Upper lobe of right lung (tissue), 1 donor: ENCODE measurements around the gene SAMD4B. TPM values are rescaled to one million over a fixed set of nuclear protein-coding genes. Genes with fewer than 3 reads are reported as not detected.

Experiments used
- ATAC-seq: fragments of 200-7000 bp; cut with Tn5 transposase; one replicate; pipeline ENCODE4 v1.9.1; 2020; ENCODE audit warnings: mild to moderate bottlenecking, moderate library complexity
- DNase-seq: peaks from one replicate; pipeline ENCODE4 v3.0.0-alpha.2; 2020
- H3K27ac ChIP-seq: fragments of 200-600 bp; one replicate; pipeline ENCODE4 v1.8.0; 2022
- H3K27me3 ChIP-seq: fragments of 200-600 bp; one replicate; pipeline ENCODE4 v1.8.0; 2022; ENCODE audit warnings: mild to moderate bottlenecking
- H3K36me3 ChIP-seq: fragments of 200-600 bp; one replicate; pipeline ENCODE4 v1.8.0; 2022
- H3K4me1 ChIP-seq: fragments of 200-600 bp; one replicate; pipeline ENCODE4 v1.8.0; 2022
- H3K4me3 ChIP-seq: fragments of 200-600 bp; one replicate; pipeline ENCODE4 v1.8.0; 2022; ENCODE audit warnings: mild to moderate bottlenecking
- H3K9me3 ChIP-seq: fragments of 200-600 bp; one replicate; pipeline ENCODE4 v1.8.0; 2022
- CTCF ChIP-seq: fragments of 200-600 bp; IDR thresholded peaks from one replicate; pipeline ENCODE4 v1.8.0; 2022; ENCODE audit warnings: antibody characterized with exemption
- intact Hi-C: fragments of 100-400 bp; cut with DNase I; formaldehyde crosslinking; loops from one replicate; pipeline ENCODE4 v1.11.0; 2022
- total RNA-seq: library from RNA; stranded (reverse); fragmentation: NEBNext Ultra II Directional; extraction: Animal tissue kit (Norgen Biotek cat#: 25700); gene quantifications from one replicate; pipeline ENCODE4 v1.2.1, GENCODE V29; 2021
- donor health status: DM: no; HTN: yes; CAD: no; lungs with severe emphysema.

Gene SAMD4B
- total RNA-seq, 1 donor from 2014 or later, result 81.2 TPM

DNA sequence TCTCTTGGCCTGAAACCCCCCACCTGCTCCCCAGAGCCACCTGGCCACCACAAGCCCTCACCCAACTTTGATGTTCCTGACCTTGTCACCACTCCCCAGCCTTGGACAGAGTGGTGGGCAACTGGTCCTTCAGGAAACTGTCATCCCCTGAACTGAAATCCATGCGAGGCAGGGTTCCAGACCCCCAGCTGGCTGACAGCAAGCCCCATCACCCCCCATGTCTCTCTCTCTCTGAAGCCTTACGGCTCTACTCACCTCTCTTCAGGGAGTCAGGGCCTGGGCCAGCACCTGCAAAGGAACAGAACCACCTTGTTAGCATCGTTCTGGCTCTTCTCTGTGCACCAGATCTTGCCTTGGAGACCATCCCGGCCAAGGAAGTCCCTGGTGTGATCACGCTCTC is 24.1 kb upstream of the SAMD4B start:
- ATAC-seq (no peak), DNase-seq (no peak)
- no peaks in the 10 kb centered on the region for H3K36me3 ChIP-seq
- intact Hi-C loops, result no loop called here
- no peak overlapping the region for H3K4me3 ChIP-seq
- H3K4me1 ChIP-seq, result no peaks in the 10 kb centered on the region
- H3K27ac ChIP-seq, result no peak overlapping the region
- H3K9me3 ChIP-seq, result no peaks in the 10 kb centered on the region
- H3K27me3 ChIP-seq, result no peaks in the 10 kb centered on the region
- TF ChIP-seq CTCF, result no peak

DNA sequence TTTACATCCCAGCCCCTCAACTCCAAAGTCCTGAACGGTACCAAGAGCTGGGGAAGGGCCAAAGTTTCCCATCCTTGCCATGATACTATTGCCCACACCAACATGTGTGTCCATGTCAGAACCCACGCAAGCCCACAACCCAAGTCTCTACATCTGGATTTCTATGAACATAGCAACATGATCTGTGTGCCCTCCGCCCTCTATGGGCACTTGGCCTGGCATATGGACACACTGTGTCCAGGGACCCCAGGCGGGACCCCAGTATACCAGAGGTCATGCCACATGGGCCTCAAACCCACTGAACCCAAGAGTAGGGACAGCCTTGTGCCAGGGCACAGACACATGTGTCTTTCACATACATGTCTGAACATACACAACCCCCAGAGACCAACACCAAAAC is 23.5 kb upstream of the SAMD4B start:
- no peaks in the 10 kb centered on the region for H3K9me3 ChIP-seq
- TF ChIP-seq CTCF, result no peak
- H3K27me3 ChIP-seq, result no peaks in the 10 kb centered on the region
- ATAC-seq, result no peak
- H3K27ac ChIP-seq, result no peak overlapping the region
- intact Hi-C loops, result no loop called here
- H3K4me1 ChIP-seq, result no peaks in the 10 kb centered on the region
- no peaks in the 10 kb centered on the region for H3K36me3 ChIP-seq
- DNase-seq, result no peak
- H3K4me3 ChIP-seq, result no peak overlapping the region

GRCh38 chr19:39319098-39319891 is 22.9 kb upstream of the SAMD4B start:
- no peak overlapping the region for H3K4me3 ChIP-seq
- no peaks in the 10 kb centered on the region for H3K9me3 ChIP-seq
- no peaks in the 10 kb centered on the region for H3K4me1 ChIP-seq
- no peaks in the 10 kb centered on the region for H3K27me3 ChIP-seq
- TF ChIP-seq CTCF, result no peak
- DNase-seq, result no peak
- no peak overlapping the region for H3K27ac ChIP-seq
- H3K36me3 ChIP-seq, result no peaks in the 10 kb centered on the region
- intact Hi-C loops, result no loop called here
- ATAC-seq, result no peak

- Histone ChIP-seq H3K4me3 (no peak overlapping the region), H3K9me3 (no peaks in the 10 kb centered on the region), H3K27ac (no peak overlapping the region), H3K4me1 (no peaks in the 10 kb centered on the region), H3K36me3 (no peaks in the 10 kb centered on the region), H3K27me3 (no peaks in the 10 kb centered on the region)
- TF ChIP-seq CTCF, result no peak
- intact Hi-C loops, result loop anchor here (10.0 kb wide), 1 partner anchor 195 kb away; the partner anchor contains the start of gene PAK4
- no peak for ATAC-seq
- DNase-seq, result no peak
Measured at GRCh38 chr19:39319892-39320248, 22.4 kb upstream of the SAMD4B start.

GRCh38 chr19:39321117-39321831 is 20.9 kb upstream of the SAMD4B start:
- intact Hi-C loops, result loop anchor here (10.0 kb wide), 1 partner anchor 196 kb away; the partner anchor contains the start of gene PAK4
- no peak for ATAC-seq
- no peak for DNase-seq
- no peak for TF ChIP-seq CTCF
- Histone ChIP-seq H3K36me3 (no peaks in the 10 kb centered on the region), H3K4me1 (no peaks in the 10 kb centered on the region), H3K4me3 (no peak overlapping the region), H3K9me3 (no peaks in the 10 kb centered on the region), H3K27ac (no peak overlapping the region), H3K27me3 (no peaks in the 10 kb centered on the region)
